Fibroblast of lung (primary cell): ENCODE results near the gene TICAM2. TPM values are rescaled to one million over a fixed set of nuclear protein-coding genes. Genes with fewer than 3 reads are reported as not detected.
A peak's percentile ranks its signal among the peaks of the same experiment; 100 is the strongest.

Experiments used
- DNase-seq, 2 donors: peaks; one replicate each; pipeline versions ENCODE4 v3.0.0 to v3.0.0-alpha.2; 2010; ENCODE audit warnings: low read depth in 2 of 2
- H2AFZ ChIP-seq: 2 replicates; pipeline ENCODE4 v1.5.1; 2012; ENCODE audit warnings: low read length, control low read depth, inconsistent platforms
- H3K27ac ChIP-seq: 2 replicates; pipeline ENCODE4 v1.5.1; 2011; ENCODE audit warnings: low read length, control low read depth; ENCODE audit not compliant: insufficient read depth
- H3K27me3 ChIP-seq: 2 replicates; pipeline ENCODE4 v1.5.1; 2011; ENCODE audit warnings: mild to moderate bottlenecking, low read length; ENCODE audit not compliant: control insufficient read depth, insufficient read depth
- H3K36me3 ChIP-seq: 2 replicates; pipeline ENCODE4 v1.5.1; 2011; ENCODE audit warnings: low read length; ENCODE audit not compliant: control insufficient read depth, insufficient read depth
- H3K4me1 ChIP-seq: 2 replicates; pipeline ENCODE4 v1.5.1; 2011; ENCODE audit warnings: low read length; ENCODE audit not compliant: control insufficient read depth, insufficient read depth; ENCODE audit errors: extremely low read depth
- H3K4me2 ChIP-seq: 2 replicates; pipeline ENCODE4 v1.5.1; 2011; ENCODE audit warnings: low read length, control low read depth; ENCODE audit not compliant: insufficient read depth; ENCODE audit errors: extremely low read depth
- H3K4me3 ChIP-seq, 4 experiments: fragments of 200-600 bp in 1 of 4; sonication (generic) in 1 of 4; replicated peaks in 1 of 4; 2 replicates each; pipeline ENCODE4 v1.5.1; 2011 to 2016; ENCODE audit warnings: low read length in 4 of 4, low read depth in 3 of 4, mild to moderate bottlenecking in 3 of 4, control low read depth in 2 of 4, inconsistent platforms in 1 of 4, mixed read lengths in 1 of 4; ENCODE audit not compliant: insufficient read depth in 1 of 4; ENCODE audit errors: control extremely low read depth in 1 of 4
- H3K79me2 ChIP-seq: 2 replicates; pipeline ENCODE4 v1.5.1; 2012; ENCODE audit warnings: mild to moderate bottlenecking, low read length, inconsistent platforms; ENCODE audit not compliant: control insufficient read depth, insufficient read depth
- H3K9ac ChIP-seq: 2 replicates; pipeline ENCODE4 v1.5.1; 2011; ENCODE audit warnings: mild to moderate bottlenecking, low read length, control low read depth; ENCODE audit not compliant: insufficient read depth
- H3K9me3 ChIP-seq: 2 replicates; pipeline ENCODE4 v1.5.1; 2012; ENCODE audit warnings: low read depth, low read length; ENCODE audit not compliant: control insufficient read depth, insufficient read depth
- H4K20me1 ChIP-seq: 2 replicates; pipeline ENCODE4 v1.5.1; 2011; ENCODE audit warnings: low read length; ENCODE audit not compliant: control insufficient read depth, insufficient read depth; ENCODE audit errors: extremely low read depth
- EZH2 ChIP-seq: IDR thresholded peaks from 2 replicates; pipeline ENCODE4 v1.5.1; 2012; ENCODE audit warnings: low read length, control low read depth, mild to moderate bottlenecking; ENCODE audit errors: missing control alignments
- polyA plus RNA-seq, 2 donors: library from polyadenylated mRNA; depleted of rRNA in 1 of 2; stranded (reverse) in 1 of 2; unstranded in 1 of 2; fragments of >200 nt; gene quantifications; 2 replicates each; pipeline ENCODE4 v1.2.1, GENCODE V29; 2011 to 2012; ENCODE audit warnings: missing spikeins in 1 of 2
- total RNA-seq: library from RNA; depleted of rRNA; stranded (reverse); fragments of >200 nt; gene quantifications from 2 replicates; pipeline ENCODE4 v1.2.1, GENCODE V29; 2014
- TF ChIP-seq, protein P1 (sequence below), 2 donors: IDR thresholded peaks in 1 of 2; conservative IDR thresholded peaks in 1 of 2; 1 replicate in 1 of 2; 2 replicates in 1 of 2; pipeline ENCODE4 v1.5.1; 2011 to 2012; ENCODE audit warnings: low read length in 2 of 2, control low read depth in 1 of 2, inconsistent platforms in 1 of 2, low read depth in 1 of 2, mild to moderate bottlenecking in 1 of 2

TICAM2 gene
- total and polyA plus RNA-seq, 2 donors (not counting 1 experiment from before 2014, with no cell fraction given), result 8.8 to 10.3 TPM

- TF ChIP-seq, protein P1, sequence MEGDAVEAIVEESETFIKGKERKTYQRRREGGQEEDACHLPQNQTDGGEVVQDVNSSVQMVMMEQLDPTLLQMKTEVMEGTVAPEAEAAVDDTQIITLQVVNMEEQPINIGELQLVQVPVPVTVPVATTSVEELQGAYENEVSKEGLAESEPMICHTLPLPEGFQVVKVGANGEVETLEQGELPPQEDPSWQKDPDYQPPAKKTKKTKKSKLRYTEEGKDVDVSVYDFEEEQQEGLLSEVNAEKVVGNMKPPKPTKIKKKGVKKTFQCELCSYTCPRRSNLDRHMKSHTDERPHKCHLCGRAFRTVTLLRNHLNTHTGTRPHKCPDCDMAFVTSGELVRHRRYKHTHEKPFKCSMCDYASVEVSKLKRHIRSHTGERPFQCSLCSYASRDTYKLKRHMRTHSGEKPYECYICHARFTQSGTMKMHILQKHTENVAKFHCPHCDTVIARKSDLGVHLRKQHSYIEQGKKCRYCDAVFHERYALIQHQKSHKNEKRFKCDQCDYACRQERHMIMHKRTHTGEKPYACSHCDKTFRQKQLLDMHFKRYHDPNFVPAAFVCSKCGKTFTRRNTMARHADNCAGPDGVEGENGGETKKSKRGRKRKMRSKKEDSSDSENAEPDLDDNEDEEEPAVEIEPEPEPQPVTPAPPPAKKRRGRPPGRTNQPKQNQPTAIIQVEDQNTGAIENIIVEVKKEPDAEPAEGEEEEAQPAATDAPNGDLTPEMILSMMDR (conservative IDR thresholded peaks at IDR 0.05 in 1 of 2, IDR thresholded peaks at IDR 0.05 in 1 of 2; ENCODE audit: low read depth in 1 of 2, low read length in 2 of 2), result peak; percentile 97
- no peak for TF ChIP-seq EZH2
- Histone ChIP-seq H3K79me2 (no peaks in the 10 kb centered on the region), H3K4me3 (peak overlapping the region; percentile 41 to 54 (median 48)), H4K20me1 (no peaks in the 10 kb centered on the region), H3K36me3 (no peaks in the 10 kb centered on the region), H2AFZ (peak overlapping the region; percentile 93), H3K4me2 (peak overlapping the region; percentile 82), H3K4me1 (no peaks in the 10 kb centered on the region), H3K9me3 (no peaks in the 10 kb centered on the region), H3K27ac (no peak overlapping the region), H3K9ac (no peak overlapping the region), H3K27me3 (no peaks in the 10 kb centered on the region)
- peak; percentile 70 to 85 for DNase-seq
These were observed 32.3 kb upstream of the TICAM2 start for GRCh38 chr5:115634343-115635132.

DNA sequence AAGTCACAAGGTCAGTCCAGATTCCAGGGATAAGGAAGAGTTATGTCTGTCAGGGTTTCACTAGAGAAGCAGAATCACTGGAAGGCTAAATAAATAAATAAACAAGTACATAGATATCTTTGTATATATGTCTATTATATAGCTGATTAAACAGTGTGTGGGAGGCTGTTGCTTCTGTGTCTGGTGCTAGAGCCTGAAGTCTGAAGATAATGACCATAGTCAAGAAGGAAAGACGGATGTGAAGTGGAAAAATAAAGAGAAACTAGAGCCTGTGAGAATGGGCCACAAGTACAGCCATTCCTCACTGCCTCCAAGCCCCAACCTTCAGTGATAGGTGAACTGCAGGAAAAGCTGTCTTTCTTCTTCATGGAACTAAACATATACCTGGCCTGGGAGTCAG lies 27.6 kb upstream of the TICAM2 start:
- no peak overlapping the region for H3K9ac ChIP-seq
- no peak for DNase-seq
- no peak overlapping the region for H3K27ac ChIP-seq
- no peaks in the 10 kb centered on the region for H3K4me1 ChIP-seq
- no peaks in the 10 kb centered on the region for H3K9me3 ChIP-seq
- H2AFZ ChIP-seq, result no peak overlapping the region
- H3K79me2 ChIP-seq, result peaks cover 9% of the 10 kb centered on the region
- H3K4me3 ChIP-seq, result no peak overlapping the region
- no peaks in the 10 kb centered on the region for H4K20me1 ChIP-seq
- no peak overlapping the region for H3K4me2 ChIP-seq
- H3K27me3 ChIP-seq, result no peaks in the 10 kb centered on the region
- no peaks in the 10 kb centered on the region for H3K36me3 ChIP-seq
- TF ChIP-seq EZH2, result no peak
- TF ChIP-seq, protein P1 (conservative IDR thresholded peaks at IDR 0.05 in 1 of 2, IDR thresholded peaks at IDR 0.05 in 1 of 2; ENCODE audit: low read depth in 1 of 2, low read length in 2 of 2), result no peak

DNA sequence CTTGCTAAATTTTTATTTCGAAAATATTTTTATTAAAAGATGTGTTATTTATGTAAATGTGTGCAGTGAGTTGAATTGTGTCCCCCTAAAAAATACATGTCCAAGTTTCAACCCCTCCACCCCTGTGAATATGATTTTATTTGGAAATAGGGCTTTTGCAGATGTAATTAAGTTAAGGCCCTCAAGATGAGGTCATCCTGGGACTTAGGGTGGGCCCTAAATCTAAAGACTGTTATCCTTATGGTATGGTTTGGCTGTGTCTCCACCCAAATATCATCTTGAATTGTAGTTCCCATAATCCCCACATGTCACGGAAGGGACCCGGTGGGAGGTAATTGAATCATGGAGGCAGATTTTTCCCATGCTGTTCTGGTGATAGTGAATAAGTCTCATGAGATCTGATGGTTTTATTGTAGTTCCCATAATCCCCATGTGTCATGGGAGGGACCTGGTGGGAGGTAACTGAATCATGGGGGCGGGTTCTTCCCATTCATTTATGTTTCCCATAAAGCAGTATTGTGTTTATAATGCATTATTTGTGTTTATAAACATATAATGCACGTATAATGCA lies 25.1 kb upstream of the TICAM2 start:
- peaks cover 2% of the 10 kb centered on the region for H4K20me1 ChIP-seq
- H3K4me2 ChIP-seq, result no peak overlapping the region
- H2AFZ ChIP-seq, result no peak overlapping the region
- H3K79me2 ChIP-seq, result peaks cover 35% of the 10 kb centered on the region
- H3K27ac ChIP-seq, result no peak overlapping the region
- peaks cover under 1% of the 10 kb centered on the region for H3K4me1 ChIP-seq
- TF ChIP-seq, protein P1 (conservative IDR thresholded peaks at IDR 0.05 in 1 of 2, IDR thresholded peaks at IDR 0.05 in 1 of 2; ENCODE audit: low read depth in 1 of 2, low read length in 2 of 2), result no peak
- no peak for TF ChIP-seq EZH2
- H3K36me3 ChIP-seq, result no peaks in the 10 kb centered on the region
- no peak overlapping the region for H3K9ac ChIP-seq
- no peaks in the 10 kb centered on the region for H3K9me3 ChIP-seq
- DNase-seq, result no peak
- no peaks in the 10 kb centered on the region for H3K27me3 ChIP-seq
- no peak overlapping the region for H3K4me3 ChIP-seq
